WTC11 (cell line): ENCODE data around the gene LEF1. TPM values are rescaled to one million over a fixed set of nuclear protein-coding genes. Genes with fewer than 3 reads are reported as not detected.
"Not testable (repeated sequence)": the region's sequence is repeated elsewhere in the genome, so short reads cannot be mapped to it uniquely, and the experiment has no call there.

ENCODE experiments used
- ATAC-seq: fragments of 200-7000 bp; cut with Tn5 transposase; 2 replicates; pipeline ENCODE4 v1.10.0; 2021; ENCODE audit warnings: mild to moderate bottlenecking, moderate library complexity
- CTCF ChIA-PET: fragments of 300-600 bp; sonication (Branson Sonifier 250); formaldehyde crosslinking; loops from one replicate; lab custom pipeline; 2021; ENCODE audit warnings: antibody characterized with exemption; lab: Charles Lee
- POLR2A ChIA-PET: fragments of 350-600 bp; sonication (Branson Sonifier 250); formaldehyde crosslinking; loops from one replicate; lab custom pipeline; 2021; ENCODE audit warnings: antibody characterized with exemption; lab: Charles Lee
- DNase-seq: peaks from one replicate; pipeline ENCODE4 v3.0.0; 2021; ENCODE audit warnings: low spot score
- H3K27ac Mint-ChIP-seq: 2 replicates; pipeline ENCODE4 v1.8.0; 2021; ENCODE audit warnings: mixed read lengths
- H3K27me3 Mint-ChIP-seq: 2 replicates; pipeline ENCODE4 v1.8.0; 2021; ENCODE audit warnings: low read depth, mild to moderate bottlenecking, moderate library complexity, mixed read lengths
- H3K36me3 Mint-ChIP-seq: 2 replicates; pipeline ENCODE4 v1.8.0; 2021; ENCODE audit warnings: mixed read lengths
- H3K4me1 Mint-ChIP-seq: 2 replicates; pipeline ENCODE4 v1.8.0; 2022; ENCODE audit warnings: mixed read lengths
- H3K4me3 Mint-ChIP-seq: 2 replicates; pipeline ENCODE4 v1.8.0; 2021; ENCODE audit warnings: mild to moderate bottlenecking, moderate library complexity, mixed read lengths
- H3K9me3 Mint-ChIP-seq: 2 replicates; pipeline ENCODE4 v1.8.0; 2021; ENCODE audit warnings: mixed read lengths
- AR ChIP-seq: fragments of 250-450 bp; sonication (Bioruptor Pico); IDR thresholded peaks from 2 replicates; pipeline ENCODE4 v1.9.0; 2021; ENCODE audit warnings: mild to moderate bottlenecking
- ATF2 ChIP-seq: sonication (generic); formaldehyde crosslinking; IDR thresholded peaks from 2 replicates; pipeline ENCODE4 v1.8.1; 2022; ENCODE audit warnings: low read depth, missing genetic modification reagents, borderline replicate concordance
- FOXP1 ChIP-seq: sonication (generic); formaldehyde crosslinking; IDR thresholded peaks from 2 replicates; pipeline ENCODE4 v1.8.0; 2022; ENCODE audit warnings: missing genetic modification reagents, mild to moderate bottlenecking, moderate library complexity, borderline replicate concordance
- HMGA2 ChIP-seq: fragments of 250-450 bp; sonication (Bioruptor Pico); IDR thresholded peaks from 2 replicates; pipeline ENCODE4 v1.4.0; 2021; ENCODE audit warnings: mild to moderate bottlenecking, moderate library complexity
- JUN ChIP-seq: sonication (generic); formaldehyde crosslinking; IDR thresholded peaks from 2 replicates; pipeline ENCODE4 v1.8.0; 2023; ENCODE audit warnings: mild to moderate bottlenecking, missing genetic modification reagents
- MAX ChIP-seq: sonication (generic); formaldehyde crosslinking; IDR thresholded peaks from 2 replicates; pipeline ENCODE4 v1.8.0; 2022; ENCODE audit warnings: mild to moderate bottlenecking, missing genetic modification reagents
- NFATC4 ChIP-seq: fragments of 250-450 bp; sonication (Bioruptor Pico); IDR thresholded peaks from 2 replicates; pipeline ENCODE4 v1.9.0; 2021; ENCODE audit warnings: mild to moderate bottlenecking
- RELA ChIP-seq: sonication (generic); formaldehyde crosslinking; IDR thresholded peaks from 2 replicates; pipeline ENCODE4 v1.8.1; 2022; ENCODE audit warnings: missing genetic modification reagents, mild to moderate bottlenecking, borderline replicate concordance
- RORB ChIP-seq: fragments of 250-450 bp; sonication (Bioruptor Pico); IDR thresholded peaks from 2 replicates; pipeline ENCODE4 v1.9.0; 2021; ENCODE audit warnings: mild to moderate bottlenecking
- SMAD3 ChIP-seq: sonication (generic); formaldehyde crosslinking; IDR thresholded peaks from 2 replicates; pipeline ENCODE4 v1.8.0; 2022; ENCODE audit warnings: missing genetic modification reagents, mild to moderate bottlenecking, borderline replicate concordance
- ZBTB43 ChIP-seq: sonication (generic); formaldehyde crosslinking; IDR thresholded peaks from 2 replicates; pipeline ENCODE4 v1.8.1; 2023; ENCODE audit warnings: mild to moderate bottlenecking, missing genetic modification reagents
- ZNF121 ChIP-seq: sonication (generic); formaldehyde crosslinking; IDR thresholded peaks from 2 replicates; pipeline ENCODE4 v1.8.0; 2023; ENCODE audit warnings: missing genetic modification reagents
- ZNF263 ChIP-seq: sonication (generic); formaldehyde crosslinking; IDR thresholded peaks from 2 replicates; pipeline ENCODE4 v1.8.1; 2022; ENCODE audit warnings: low read depth, mild to moderate bottlenecking, moderate library complexity, missing genetic modification reagents
- ZNF671 ChIP-seq: fragments of 250-450 bp; sonication (Bioruptor Pico); IDR thresholded peaks from 2 replicates; pipeline ENCODE4 v1.8.0; 2021; ENCODE audit warnings: mild to moderate bottlenecking
- total RNA-seq: library from RNA; stranded (reverse); gene quantifications from 3 replicates; pipeline ENCODE4 v1.2.3, GENCODE V29; 2021
- TF ChIP-seq, protein P1 (sequence below): sonication (generic); formaldehyde crosslinking; conservative IDR thresholded peaks from 2 replicates; pipeline ENCODE4 v1.8.1; 2022; ENCODE audit warnings: mild to moderate bottlenecking, missing genetic modification reagents
- TF ChIP-seq, protein P2 (sequence below): sonication (generic); formaldehyde crosslinking; IDR thresholded peaks from 2 replicates; pipeline ENCODE4 v1.8.1; 2022; ENCODE audit warnings: low read depth, mild to moderate bottlenecking, moderate library complexity, missing genetic modification reagents, borderline replicate concordance
- TF ChIP-seq, protein P3 (sequence below): sonication (generic); formaldehyde crosslinking; IDR thresholded peaks from 2 replicates; pipeline ENCODE4 v1.8.0; 2023; ENCODE audit warnings: missing genetic modification reagents, mild to moderate bottlenecking, borderline replicate concordance
- TF ChIP-seq, protein P4 (sequence below): sonication (generic); formaldehyde crosslinking; IDR thresholded peaks from 2 replicates; pipeline ENCODE4 v1.8.0; 2023; ENCODE audit warnings: mild to moderate bottlenecking, missing genetic modification reagents

LEF1 gene
- total RNA-seq, 1 experiment from 2014 or later = 1.3 TPM

DNA sequence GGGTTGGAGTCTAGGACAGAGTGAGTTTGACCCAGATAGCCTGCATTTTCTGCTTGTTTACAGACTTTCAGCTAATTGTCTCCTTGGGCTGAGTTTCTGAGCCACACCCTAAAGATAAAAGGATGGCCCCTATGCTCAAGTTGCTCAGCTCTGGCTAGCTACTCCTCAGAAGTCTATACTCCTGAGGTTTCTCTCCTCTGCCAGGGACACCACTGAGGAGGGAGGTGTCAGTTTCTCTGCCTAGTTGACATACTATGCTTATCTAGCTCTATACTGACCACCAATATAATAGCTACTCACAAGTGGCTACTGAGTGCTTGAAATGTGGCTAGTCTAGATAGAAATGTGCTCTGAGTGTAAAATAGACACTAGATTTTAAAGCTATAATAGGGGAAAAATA lies 155.4 kb downstream of the LEF1 start (continued):
- no peak for TF ChIP-seq ZNF121
- TF ChIP-seq, protein P1, sequence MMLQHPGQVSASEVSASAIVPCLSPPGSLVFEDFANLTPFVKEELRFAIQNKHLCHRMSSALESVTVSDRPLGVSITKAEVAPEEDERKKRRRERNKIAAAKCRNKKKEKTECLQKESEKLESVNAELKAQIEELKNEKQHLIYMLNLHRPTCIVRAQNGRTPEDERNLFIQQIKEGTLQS = no peak
- no peak for TF ChIP-seq MAX (CRISPR knock-in tag)
- TF ChIP-seq RELA (CRISPR knock-in tag) = no peak
- no peak for TF ChIP-seq HMGA2 (CRISPR knock-in tag)
- TF ChIP-seq NFATC4 (CRISPR knock-in tag) = no peak
- TF ChIP-seq, protein P2, sequence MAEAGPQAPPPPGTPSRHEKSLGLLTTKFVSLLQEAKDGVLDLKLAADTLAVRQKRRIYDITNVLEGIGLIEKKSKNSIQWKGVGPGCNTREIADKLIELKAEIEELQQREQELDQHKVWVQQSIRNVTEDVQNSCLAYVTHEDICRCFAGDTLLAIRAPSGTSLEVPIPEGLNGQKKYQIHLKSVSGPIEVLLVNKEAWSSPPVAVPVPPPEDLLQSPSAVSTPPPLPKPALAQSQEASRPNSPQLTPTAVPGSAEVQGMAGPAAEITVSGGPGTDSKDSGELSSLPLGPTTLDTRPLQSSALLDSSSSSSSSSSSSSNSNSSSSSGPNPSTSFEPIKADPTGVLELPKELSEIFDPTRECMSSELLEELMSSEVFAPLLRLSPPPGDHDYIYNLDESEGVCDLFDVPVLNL (CRISPR knock-in tag) = no peak

GRCh38 chr4:108012382-108012781 lies 156.3 kb downstream of the LEF1 start:
- CTCF ChIA-PET = not testable (repeated sequence)

GRCh38 chr4:108010167-108010566 lies 158.6 kb downstream of the LEF1 start:
- no peak overlapping the region for H3K27ac Mint-ChIP-seq
- no peak overlapping the region for H3K4me3 Mint-ChIP-seq
- DNase-seq (no peak), ATAC-seq (no peak)
- peaks cover 13% of the 10 kb centered on the region; the same call in 1 of the 2 replicates for H3K9me3 Mint-ChIP-seq
- H3K36me3 Mint-ChIP-seq = peaks cover 63% of the 10 kb centered on the region
- POLR2A ChIA-PET = no interaction called here
- CTCF ChIA-PET = no interaction called here
- H3K4me1 Mint-ChIP-seq = peaks cover 12% of the 10 kb centered on the region
- no peaks in the 10 kb centered on the region; the same call in 1 of the 2 replicates for H3K27me3 Mint-ChIP-seq
- no peak for TF ChIP-seq SMAD3 (CRISPR knock-in tag)
- TF ChIP-seq RORB (CRISPR knock-in tag) = no peak
- TF ChIP-seq NFATC4 (CRISPR knock-in tag) = no peak
- no peak for TF ChIP-seq ZBTB43 (CRISPR knock-in tag)
- TF ChIP-seq FOXP1 (CRISPR knock-in tag) = no peak
- TF ChIP-seq, protein P3, sequence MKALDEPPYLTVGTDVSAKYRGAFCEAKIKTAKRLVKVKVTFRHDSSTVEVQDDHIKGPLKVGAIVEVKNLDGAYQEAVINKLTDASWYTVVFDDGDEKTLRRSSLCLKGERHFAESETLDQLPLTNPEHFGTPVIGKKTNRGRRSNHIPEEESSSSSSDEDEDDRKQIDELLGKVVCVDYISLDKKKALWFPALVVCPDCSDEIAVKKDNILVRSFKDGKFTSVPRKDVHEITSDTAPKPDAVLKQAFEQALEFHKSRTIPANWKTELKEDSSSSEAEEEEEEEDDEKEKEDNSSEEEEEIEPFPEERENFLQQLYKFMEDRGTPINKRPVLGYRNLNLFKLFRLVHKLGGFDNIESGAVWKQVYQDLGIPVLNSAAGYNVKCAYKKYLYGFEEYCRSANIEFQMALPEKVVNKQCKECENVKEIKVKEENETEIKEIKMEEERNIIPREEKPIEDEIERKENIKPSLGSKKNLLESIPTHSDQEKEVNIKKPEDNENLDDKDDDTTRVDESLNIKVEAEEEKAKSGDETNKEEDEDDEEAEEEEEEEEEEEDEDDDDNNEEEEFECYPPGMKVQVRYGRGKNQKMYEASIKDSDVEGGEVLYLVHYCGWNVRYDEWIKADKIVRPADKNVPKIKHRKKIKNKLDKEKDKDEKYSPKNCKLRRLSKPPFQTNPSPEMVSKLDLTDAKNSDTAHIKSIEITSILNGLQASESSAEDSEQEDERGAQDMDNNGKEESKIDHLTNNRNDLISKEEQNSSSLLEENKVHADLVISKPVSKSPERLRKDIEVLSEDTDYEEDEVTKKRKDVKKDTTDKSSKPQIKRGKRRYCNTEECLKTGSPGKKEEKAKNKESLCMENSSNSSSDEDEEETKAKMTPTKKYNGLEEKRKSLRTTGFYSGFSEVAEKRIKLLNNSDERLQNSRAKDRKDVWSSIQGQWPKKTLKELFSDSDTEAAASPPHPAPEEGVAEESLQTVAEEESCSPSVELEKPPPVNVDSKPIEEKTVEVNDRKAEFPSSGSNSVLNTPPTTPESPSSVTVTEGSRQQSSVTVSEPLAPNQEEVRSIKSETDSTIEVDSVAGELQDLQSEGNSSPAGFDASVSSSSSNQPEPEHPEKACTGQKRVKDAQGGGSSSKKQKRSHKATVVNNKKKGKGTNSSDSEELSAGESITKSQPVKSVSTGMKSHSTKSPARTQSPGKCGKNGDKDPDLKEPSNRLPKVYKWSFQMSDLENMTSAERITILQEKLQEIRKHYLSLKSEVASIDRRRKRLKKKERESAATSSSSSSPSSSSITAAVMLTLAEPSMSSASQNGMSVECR (CRISPR knock-in tag) = no peak
- TF ChIP-seq AR (CRISPR knock-in tag) = no peak
- TF ChIP-seq, protein P4, sequence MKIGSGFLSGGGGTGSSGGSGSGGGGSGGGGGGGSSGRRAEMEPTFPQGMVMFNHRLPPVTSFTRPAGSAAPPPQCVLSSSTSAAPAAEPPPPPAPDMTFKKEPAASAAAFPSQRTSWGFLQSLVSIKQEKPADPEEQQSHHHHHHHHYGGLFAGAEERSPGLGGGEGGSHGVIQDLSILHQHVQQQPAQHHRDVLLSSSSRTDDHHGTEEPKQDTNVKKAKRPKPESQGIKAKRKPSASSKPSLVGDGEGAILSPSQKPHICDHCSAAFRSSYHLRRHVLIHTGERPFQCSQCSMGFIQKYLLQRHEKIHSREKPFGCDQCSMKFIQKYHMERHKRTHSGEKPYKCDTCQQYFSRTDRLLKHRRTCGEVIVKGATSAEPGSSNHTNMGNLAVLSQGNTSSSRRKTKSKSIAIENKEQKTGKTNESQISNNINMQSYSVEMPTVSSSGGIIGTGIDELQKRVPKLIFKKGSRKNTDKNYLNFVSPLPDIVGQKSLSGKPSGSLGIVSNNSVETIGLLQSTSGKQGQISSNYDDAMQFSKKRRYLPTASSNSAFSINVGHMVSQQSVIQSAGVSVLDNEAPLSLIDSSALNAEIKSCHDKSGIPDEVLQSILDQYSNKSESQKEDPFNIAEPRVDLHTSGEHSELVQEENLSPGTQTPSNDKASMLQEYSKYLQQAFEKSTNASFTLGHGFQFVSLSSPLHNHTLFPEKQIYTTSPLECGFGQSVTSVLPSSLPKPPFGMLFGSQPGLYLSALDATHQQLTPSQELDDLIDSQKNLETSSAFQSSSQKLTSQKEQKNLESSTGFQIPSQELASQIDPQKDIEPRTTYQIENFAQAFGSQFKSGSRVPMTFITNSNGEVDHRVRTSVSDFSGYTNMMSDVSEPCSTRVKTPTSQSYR = no peak
- no peak for TF ChIP-seq ZNF263
- TF ChIP-seq JUN (CRISPR knock-in tag) = no peak
- TF ChIP-seq ZNF671 = no peak
- TF ChIP-seq ATF2 (CRISPR knock-in tag) = no peak

More at GRCh38 chr4:108012382-108012781, 156.3 kb downstream of the LEF1 start:
- H3K4me1 Mint-ChIP-seq, H3K9me3 Mint-ChIP-seq, DNase-seq, POLR2A ChIA-PET, H3K27ac Mint-ChIP-seq, H3K27me3 Mint-ChIP-seq, H3K4me3 Mint-ChIP-seq, ATAC-seq: not testable (repeated sequence)
- peaks cover 66% of the 10 kb centered on the region for H3K36me3 Mint-ChIP-seq
